WTC11 (cell line): ENCODE data around the gene PTPRK. TPM values are rescaled to one million over a fixed set of nuclear protein-coding genes. Genes with fewer than 3 reads are reported as not detected.

Experiments used
- ATAC-seq: fragments of 200-7000 bp; cut with Tn5 transposase; 2 replicates; pipeline ENCODE4 v1.10.0; 2021; ENCODE audit warnings: mild to moderate bottlenecking, moderate library complexity
- CTCF ChIA-PET: fragments of 300-600 bp; sonication (Branson Sonifier 250); formaldehyde crosslinking; loops from one replicate; lab custom pipeline; 2021; ENCODE audit warnings: antibody characterized with exemption; lab: Charles Lee
- POLR2A ChIA-PET: fragments of 350-600 bp; sonication (Branson Sonifier 250); formaldehyde crosslinking; loops from one replicate; lab custom pipeline; 2021; ENCODE audit warnings: antibody characterized with exemption; lab: Charles Lee
- DNase-seq: peaks from one replicate; pipeline ENCODE4 v3.0.0; 2021; ENCODE audit warnings: low spot score
- H3K27ac Mint-ChIP-seq: 2 replicates; pipeline ENCODE4 v1.8.0; 2021; ENCODE audit warnings: mixed read lengths
- H3K27me3 Mint-ChIP-seq: 2 replicates; pipeline ENCODE4 v1.8.0; 2021; ENCODE audit warnings: low read depth, mild to moderate bottlenecking, moderate library complexity, mixed read lengths
- H3K36me3 Mint-ChIP-seq: 2 replicates; pipeline ENCODE4 v1.8.0; 2021; ENCODE audit warnings: mixed read lengths
- H3K4me1 Mint-ChIP-seq: 2 replicates; pipeline ENCODE4 v1.8.0; 2022; ENCODE audit warnings: mixed read lengths
- H3K4me3 Mint-ChIP-seq: 2 replicates; pipeline ENCODE4 v1.8.0; 2021; ENCODE audit warnings: mild to moderate bottlenecking, moderate library complexity, mixed read lengths
- H3K9me3 Mint-ChIP-seq: 2 replicates; pipeline ENCODE4 v1.8.0; 2021; ENCODE audit warnings: mixed read lengths
- ATF6 ChIP-seq: sonication (generic); formaldehyde crosslinking; IDR thresholded peaks from 2 replicates; pipeline ENCODE4 v1.8.1; 2023; ENCODE audit warnings: mild to moderate bottlenecking, missing genetic modification reagents
- CDX4 ChIP-seq: fragments of 250-450 bp; sonication (Bioruptor Pico); IDR thresholded peaks from 2 replicates; pipeline ENCODE4 v1.9.0; 2021; ENCODE audit warnings: moderate library complexity, mild to moderate bottlenecking, inconsistent platforms, borderline replicate concordance
- CREM ChIP-seq: sonication (generic); formaldehyde crosslinking; IDR thresholded peaks from 2 replicates; pipeline ENCODE4 v1.8.1; 2022; ENCODE audit warnings: mild to moderate bottlenecking, missing genetic modification reagents, moderate library complexity
- FOXK1 ChIP-seq: sonication (generic); formaldehyde crosslinking; IDR thresholded peaks from 2 replicates; pipeline ENCODE4 v1.8.0; 2022; ENCODE audit warnings: mild to moderate bottlenecking, moderate library complexity, missing genetic modification reagents
- IRF1 ChIP-seq: sonication (generic); formaldehyde crosslinking; IDR thresholded peaks from 2 replicates; pipeline ENCODE4 v1.8.0; 2023; ENCODE audit warnings: missing genetic modification reagents
- MLX ChIP-seq: sonication (generic); formaldehyde crosslinking; IDR thresholded peaks from 2 replicates; pipeline ENCODE4 v1.8.1; 2023; ENCODE audit warnings: mild to moderate bottlenecking, missing genetic modification reagents, moderate library complexity
- NFATC4 ChIP-seq: fragments of 250-450 bp; sonication (Bioruptor Pico); IDR thresholded peaks from 2 replicates; pipeline ENCODE4 v1.9.0; 2021; ENCODE audit warnings: mild to moderate bottlenecking
- NFE2L1 ChIP-seq: sonication (generic); formaldehyde crosslinking; IDR thresholded peaks from 2 replicates; pipeline ENCODE4 v1.8.1; 2023; ENCODE audit warnings: missing genetic modification reagents
- PRDM15 ChIP-seq: sonication (generic); formaldehyde crosslinking; IDR thresholded peaks from 2 replicates; pipeline ENCODE4 v1.8.0; 2022; ENCODE audit warnings: missing genetic modification reagents
- RORB ChIP-seq: fragments of 250-450 bp; sonication (Bioruptor Pico); IDR thresholded peaks from 2 replicates; pipeline ENCODE4 v1.9.0; 2021; ENCODE audit warnings: mild to moderate bottlenecking
- SMAD4 ChIP-seq: sonication (generic); formaldehyde crosslinking; IDR thresholded peaks from 2 replicates; pipeline ENCODE4 v1.8.0; 2022; ENCODE audit warnings: mild to moderate bottlenecking, missing genetic modification reagents
- USF1 ChIP-seq: sonication (generic); formaldehyde crosslinking; IDR thresholded peaks from 2 replicates; pipeline ENCODE4 v1.8.0; 2022; ENCODE audit warnings: mild to moderate bottlenecking, missing genetic modification reagents
- ZNF232 ChIP-seq: sonication (generic); formaldehyde crosslinking; IDR thresholded peaks from 2 replicates; pipeline ENCODE4 v1.8.0; 2022; ENCODE audit warnings: mild to moderate bottlenecking, missing genetic modification reagents
- ZNF263 ChIP-seq: sonication (generic); formaldehyde crosslinking; IDR thresholded peaks from 2 replicates; pipeline ENCODE4 v1.8.1; 2022; ENCODE audit warnings: low read depth, mild to moderate bottlenecking, moderate library complexity, missing genetic modification reagents
- ZNF281 ChIP-seq: sonication (generic); formaldehyde crosslinking; IDR thresholded peaks from 2 replicates; pipeline ENCODE4 v1.8.0; 2023; ENCODE audit warnings: mild to moderate bottlenecking, missing genetic modification reagents
- ZNF532 ChIP-seq: fragments of 250-450 bp; sonication (Bioruptor Pico); IDR thresholded peaks from 2 replicates; pipeline ENCODE4 v1.9.0; 2021; ENCODE audit warnings: mild to moderate bottlenecking, borderline replicate concordance
- total RNA-seq: library from RNA; stranded (reverse); gene quantifications from 3 replicates; pipeline ENCODE4 v1.2.3, GENCODE V29; 2021

Gene PTPRK
- total RNA-seq, 1 experiment from 2014 or later, result 44.8 TPM

GRCh38 chr6:127938701-127939100 lies 581.7 kb downstream of the PTPRK start:
- H3K27me3 Mint-ChIP-seq, result no peaks in the 10 kb centered on the region
- no peak overlapping the region for H3K27ac Mint-ChIP-seq
- ATAC-seq, result no peak
- H3K4me3 Mint-ChIP-seq, result no peak overlapping the region
- no peak for TF ChIP-seq ATF6 (CRISPR knock-in tag)
- no peak for TF ChIP-seq CDX4
- no peak for TF ChIP-seq ZNF263 (CRISPR knock-in tag)
- no peak for TF ChIP-seq NFATC4 (CRISPR knock-in tag)
- TF ChIP-seq ZNF532, result no peak
- no peak for TF ChIP-seq ZNF232
- TF ChIP-seq USF1, result no peak
- TF ChIP-seq CREM (CRISPR knock-in tag), result no peak
- no peak for TF ChIP-seq NFE2L1 (CRISPR knock-in tag)
- TF ChIP-seq MLX, result no peak
- no peak for TF ChIP-seq ZNF281 (CRISPR knock-in tag)
- TF ChIP-seq SMAD4, result no peak
- no peak for TF ChIP-seq FOXK1 (CRISPR knock-in tag)
- no peak for TF ChIP-seq IRF1 (CRISPR knock-in tag)
- TF ChIP-seq, all 79 proteins: peak for 0
- no peak for DNase-seq
- CTCF ChIA-PET, result no interaction called here
- POLR2A ChIA-PET, result no interaction called here
- Mint-ChIP-seq H3K36me3 (no peaks in the 10 kb centered on the region), H3K4me1 (no peaks in the 10 kb centered on the region), H3K9me3 (peaks cover 3% of the 10 kb centered on the region)

GRCh38 chr6:127937747-127938146 lies 582.7 kb downstream of the PTPRK start:
- H3K36me3 Mint-ChIP-seq, result peaks cover 7% of the 10 kb centered on the region
- ATAC-seq, result no peak
- POLR2A ChIA-PET, result no interaction called here
- H3K27me3 Mint-ChIP-seq, result no peaks in the 10 kb centered on the region
- H3K9me3 Mint-ChIP-seq, result peaks cover 12% of the 10 kb centered on the region
- H3K27ac Mint-ChIP-seq, result no peak overlapping the region
- H3K4me1 Mint-ChIP-seq, result no peaks in the 10 kb centered on the region
- CTCF ChIA-PET, result no interaction called here
- H3K4me3 Mint-ChIP-seq, result no peak overlapping the region
- DNase-seq, result no peak
- TF ChIP-seq PRDM15 (CRISPR knock-in tag) (no peak), USF1 (no peak), RORB (CRISPR knock-in tag) (no peak)
